SK-N-SH treated with all-trans-retinoic acid at 6 μM for 48 hours (cell line): ENCODE data around the gene CES5A.

Experiments
- ATAC-seq: fragments of 200-7000 bp; cut with Tn5 transposase; 3 replicates; pipeline ENCODE4 v1.9.1; 2020; ENCODE audit warnings: mild to moderate bottlenecking, moderate library complexity
- ARNTL ChIP-seq: fragments of 450-650 bp; formaldehyde crosslinking; IDR thresholded peaks from 2 replicates; pipeline ENCODE4 v1.5.0; 2020; ENCODE audit warnings: low read depth, mild to moderate bottlenecking, moderate library complexity, borderline replicate concordance
- BACH2 ChIP-seq: fragments of 250-450 bp; sonication (Bioruptor Pico); IDR thresholded peaks from 2 replicates; pipeline ENCODE4 v1.9.0; 2021; ENCODE audit warnings: mild to moderate bottlenecking, borderline replicate concordance
- CREB5 ChIP-seq: fragments of 250-450 bp; sonication (Bioruptor Pico); IDR thresholded peaks from 2 replicates; pipeline ENCODE4 v1.5.1; 2020; ENCODE audit warnings: low read depth, mild to moderate bottlenecking, moderate library complexity
- CSDC2 ChIP-seq: fragments of 250-450 bp; sonication (Bioruptor Pico); IDR thresholded peaks from 2 replicates; pipeline ENCODE4 v1.5.0; 2020; ENCODE audit warnings: mild to moderate bottlenecking, moderate library complexity
- ESRRG ChIP-seq: fragments of 250-450 bp; sonication (Bioruptor Pico); IDR thresholded peaks from 2 replicates; pipeline ENCODE4 v1.6.1; 2021; ENCODE audit warnings: mild to moderate bottlenecking
- GLIS3 ChIP-seq: fragments of 250-450 bp; sonication (Bioruptor Pico); IDR thresholded peaks from 2 replicates; pipeline ENCODE4 v1.5.0; 2020; ENCODE audit warnings: mild to moderate bottlenecking, moderate library complexity
- ISL1 ChIP-seq: fragments of 250-450 bp; sonication (Bioruptor Pico); IDR thresholded peaks from 2 replicates; pipeline ENCODE4 v2.1.2; 2022; ENCODE audit warnings: mild to moderate bottlenecking, moderate library complexity
- PATZ1 ChIP-seq: fragments of 250-450 bp; sonication (Bioruptor Pico); IDR thresholded peaks from 2 replicates; pipeline ENCODE4 v1.8.0; 2020; ENCODE audit warnings: mild to moderate bottlenecking, moderate library complexity, borderline replicate concordance
- POU6F1 ChIP-seq: fragments of 250-450 bp; sonication (Bioruptor Pico); IDR thresholded peaks from 2 replicates; pipeline ENCODE4 v1.8.0; 2021; ENCODE audit warnings: low read depth, mild to moderate bottlenecking, moderate library complexity, borderline replicate concordance
- RARB ChIP-seq: fragments of 250-450 bp; sonication (Bioruptor Pico); IDR thresholded peaks from 2 replicates; pipeline ENCODE4 v1.8.0; 2021; ENCODE audit warnings: mild to moderate bottlenecking, moderate library complexity
- TCF4 ChIP-seq: fragments of 250-450 bp; sonication (Bioruptor Pico); IDR thresholded peaks from 2 replicates; pipeline ENCODE4 v1.8.0; 2021; ENCODE audit warnings: mild to moderate bottlenecking, moderate library complexity, borderline replicate concordance
- TOX ChIP-seq: fragments of 250-450 bp; sonication (Bioruptor Pico); IDR thresholded peaks from 2 replicates; pipeline ENCODE4 v1.8.0; 2021; ENCODE audit warnings: mild to moderate bottlenecking, moderate library complexity, borderline replicate concordance
- TSHZ2 ChIP-seq: fragments of 250-450 bp; sonication (Bioruptor Pico); IDR thresholded peaks from 2 replicates; pipeline ENCODE4 v1.5.0; 2020; ENCODE audit warnings: mild to moderate bottlenecking, moderate library complexity
- ZFP3 ChIP-seq: fragments of 250-450 bp; sonication (Bioruptor Pico); IDR thresholded peaks from 2 replicates; pipeline ENCODE4 v1.5.0; 2020; ENCODE audit warnings: mild to moderate bottlenecking, moderate library complexity
- ZFP30 ChIP-seq: fragments of 450-650 bp; formaldehyde crosslinking; IDR thresholded peaks from 2 replicates; pipeline ENCODE4 v1.5.0; 2022; ENCODE audit warnings: mild to moderate bottlenecking, moderate library complexity
- ZNF565 ChIP-seq: fragments of 450-650 bp; formaldehyde crosslinking; conservative IDR thresholded peaks from 2 replicates; pipeline ENCODE4 v1.5.0; 2020; ENCODE audit warnings: low read depth, mild to moderate bottlenecking, moderate library complexity
- ZNF70 ChIP-seq: fragments of 450-650 bp; formaldehyde crosslinking; IDR thresholded peaks from 2 replicates; pipeline ENCODE4 v1.5.0; 2020; ENCODE audit warnings: mild to moderate bottlenecking, moderate library complexity
- ZNF8 ChIP-seq: fragments of 450-650 bp; formaldehyde crosslinking; IDR thresholded peaks from 2 replicates; pipeline ENCODE4 v1.5.0; 2020; ENCODE audit warnings: mild to moderate bottlenecking, moderate library complexity

The CES5A gene

GRCh38 chr16:55898592-55898991, 23.4 kb upstream of the CES5A start (continued):
- no peak for TF ChIP-seq TSHZ2 (CRISPR knock-in tag)
- no peak for TF ChIP-seq ZNF8 (CRISPR knock-in tag)
- TF ChIP-seq RARB, result no peak
- no peak for TF ChIP-seq CSDC2

- TF ChIP-seq ARNTL (CRISPR knock-in tag) (no peak), TOX (CRISPR knock-in tag) (no peak), ESRRG (CRISPR knock-in tag) (no peak), PATZ1 (CRISPR knock-in tag) (no peak), ZFP30 (no peak), ZNF565 (CRISPR knock-in tag) (no peak), TSHZ2 (CRISPR knock-in tag) (no peak), BACH2 (CRISPR knock-in tag) (no peak), TCF4 (CRISPR knock-in tag) (no peak), GLIS3 (CRISPR knock-in tag) (no peak), ZFP3 (CRISPR knock-in tag) (no peak), CREB5 (CRISPR knock-in tag) (no peak), ISL1 (CRISPR knock-in tag) (no peak), ZNF70 (CRISPR knock-in tag) (no peak)
Observed at GRCh38 chr16:55892821-55893220, 17.6 kb upstream of the CES5A start.

GRCh38 chr16:55889518-55889917, 14.3 kb upstream of the CES5A start:
- ATAC-seq, result no peak
- TF ChIP-seq TSHZ2 (CRISPR knock-in tag), result no peak
- TF ChIP-seq POU6F1 (CRISPR knock-in tag), result no peak
- TF ChIP-seq PATZ1 (CRISPR knock-in tag), result no peak
- TF ChIP-seq RARB, result no peak
- no peak for TF ChIP-seq CREB5 (CRISPR knock-in tag)

More at GRCh38 chr16:55892821-55893220, 17.6 kb upstream of the CES5A start:
- ATAC-seq, result no peak
